GM21723 (cell line): Measurements from ENCODE around the gene TULP1.

Experiments
- ATAC-seq: cut with Tn5 transposase; IDR thresholded peaks from one replicate; pipeline ENCODE4 v1.9.1; 2021; ENCODE audit warnings: mild to moderate bottlenecking, moderate library complexity; ENCODE audit not compliant: unreplicated experiment

The TULP1 gene

DNA sequence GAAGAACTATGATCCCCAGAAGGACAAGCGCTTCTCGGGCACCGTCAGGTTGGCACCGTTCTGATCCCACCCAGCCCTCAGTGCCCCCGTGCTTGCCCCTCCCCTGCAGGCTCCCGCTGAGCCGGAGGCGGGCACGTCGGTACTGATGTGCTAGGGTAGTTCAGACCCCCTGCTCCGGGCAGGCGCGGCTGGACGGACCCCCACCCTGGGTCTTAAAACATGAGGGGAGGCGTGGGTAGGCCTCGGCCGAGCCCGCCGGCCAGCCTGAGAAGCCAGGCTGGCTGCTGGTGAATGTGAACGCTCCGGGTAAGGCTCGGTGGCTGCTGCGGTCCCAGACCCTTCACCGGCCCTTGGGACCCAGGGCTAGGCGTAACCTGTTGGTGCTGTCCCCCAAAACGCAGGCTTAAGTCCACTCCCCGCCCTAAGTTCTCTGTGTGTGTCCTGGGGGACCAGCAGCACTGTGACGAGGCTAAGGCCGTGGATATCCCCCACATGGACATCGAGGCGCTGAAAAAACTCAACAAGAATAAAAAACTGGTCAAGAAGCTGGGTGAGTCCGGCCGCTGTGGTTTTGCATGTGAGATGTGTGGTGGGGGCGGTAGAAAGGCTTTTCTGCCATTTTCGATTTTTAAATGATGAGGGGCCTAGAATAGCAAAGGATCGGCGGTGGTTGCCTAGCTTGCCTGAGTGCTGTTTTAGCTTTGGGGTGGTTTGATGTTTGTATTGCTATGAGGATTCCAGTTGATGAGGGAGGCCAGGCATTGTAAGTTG lies 43.5 kb downstream of the TULP1 start:
- ATAC-seq: peak; percentile 2

DNA sequence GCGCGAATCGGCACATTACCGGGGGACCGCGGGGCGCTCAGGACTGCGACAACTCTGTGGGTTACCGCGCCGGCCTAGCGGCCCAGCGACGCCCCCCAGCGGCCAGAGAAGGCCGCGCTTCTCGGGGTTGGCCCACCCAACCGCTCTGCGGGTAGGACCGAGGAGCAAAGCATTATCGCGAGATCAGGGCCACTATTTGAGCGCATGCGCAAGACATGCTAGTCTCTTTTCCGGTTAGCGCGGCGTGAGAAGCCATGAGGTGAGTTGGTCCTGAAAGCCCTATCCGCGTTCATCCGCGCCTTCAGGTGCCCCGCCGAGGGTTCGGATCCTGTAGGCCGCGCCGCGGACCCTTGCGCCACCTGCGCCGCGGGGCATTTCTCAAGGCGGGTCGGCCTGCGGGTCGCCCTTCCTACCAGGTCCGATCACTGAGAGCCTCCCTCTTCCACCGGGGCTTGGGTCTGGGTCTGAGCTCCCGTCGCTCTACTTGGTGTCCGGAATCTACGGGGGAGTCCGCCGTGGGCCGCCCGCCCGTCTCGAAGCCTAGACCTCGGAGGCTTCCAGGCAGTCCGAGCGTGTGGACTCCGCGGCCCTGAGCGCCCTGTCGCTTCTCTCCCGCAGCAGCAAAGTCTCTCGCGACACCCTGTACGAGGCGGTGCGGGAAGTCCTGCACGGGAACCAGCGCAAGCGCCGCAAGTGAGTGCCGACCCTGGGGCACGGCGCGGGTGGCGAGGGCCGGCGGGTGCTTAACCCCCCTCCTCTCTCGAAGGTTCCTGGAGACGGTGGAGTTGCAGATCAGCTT lies 44.3 kb downstream of the TULP1 start, which contains the start of gene RPL10A:
Gene RPL10A (plus strand): TSS at position 221 of the 799 bp plus-strand sequence. CDS start 34 bp downstream, at position 255.
- ATAC-seq: peak; percentile 80

DNA sequence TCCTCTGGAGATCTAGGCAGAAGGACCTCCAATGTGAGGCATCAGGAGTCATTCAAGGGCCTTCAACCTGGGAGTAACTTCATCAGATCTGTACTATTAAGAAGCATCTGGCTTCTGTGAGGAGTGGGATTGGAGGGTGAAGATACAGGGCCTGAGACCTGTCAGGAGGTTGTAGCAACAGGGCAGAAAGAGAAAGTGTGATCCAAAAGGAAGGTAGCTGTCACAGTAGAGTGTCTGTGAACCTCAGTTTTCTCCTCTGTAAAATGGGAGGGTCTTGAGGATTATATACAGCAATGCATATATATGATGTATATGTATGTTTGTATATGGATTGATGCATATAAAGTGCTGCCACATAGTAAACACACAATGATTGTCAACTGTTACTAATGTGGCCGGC lies 47.0 kb downstream of the TULP1 start:
- ATAC-seq: no peak

DNA sequence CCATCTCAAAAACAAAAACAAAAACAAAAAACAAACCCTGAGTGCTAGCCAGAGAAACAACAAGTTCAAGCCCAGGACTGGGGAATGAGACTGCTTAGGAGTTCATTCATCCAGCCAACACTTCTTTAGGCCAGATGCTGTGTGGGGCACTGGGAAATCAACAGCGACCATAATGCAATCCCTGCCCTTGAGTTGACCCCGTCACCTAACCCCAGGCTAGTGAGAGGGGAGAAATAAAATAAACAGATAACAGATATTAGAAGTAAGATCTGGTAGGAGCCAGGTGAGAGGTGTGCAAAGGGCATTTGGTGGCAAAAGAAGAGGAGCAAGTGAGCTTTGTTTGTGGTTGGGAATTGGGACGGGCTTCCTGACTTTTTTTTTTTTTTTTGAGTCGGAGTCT lies 49.4 kb downstream of the TULP1 start:
- ATAC-seq: no peak

DNA sequence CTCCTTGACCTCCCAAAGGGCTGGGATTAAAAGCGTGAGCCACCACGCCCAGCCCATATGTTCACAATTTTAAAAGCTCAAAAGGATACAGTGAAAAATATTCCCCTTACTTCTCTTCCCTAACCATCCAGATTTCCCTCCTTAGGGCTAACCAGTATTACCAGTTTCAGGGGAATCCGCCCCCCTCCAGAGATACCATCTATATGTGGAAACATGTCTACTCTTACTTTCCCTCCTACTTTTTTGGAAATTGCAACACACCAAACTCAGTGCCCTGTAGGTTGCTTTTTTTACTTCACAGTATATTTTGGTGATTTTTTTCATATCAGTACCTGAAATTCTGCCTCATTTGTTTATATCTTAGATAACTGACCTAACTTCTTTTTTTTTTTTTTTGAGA lies 51.4 kb downstream of the TULP1 start:
- no peak for ATAC-seq

DNA sequence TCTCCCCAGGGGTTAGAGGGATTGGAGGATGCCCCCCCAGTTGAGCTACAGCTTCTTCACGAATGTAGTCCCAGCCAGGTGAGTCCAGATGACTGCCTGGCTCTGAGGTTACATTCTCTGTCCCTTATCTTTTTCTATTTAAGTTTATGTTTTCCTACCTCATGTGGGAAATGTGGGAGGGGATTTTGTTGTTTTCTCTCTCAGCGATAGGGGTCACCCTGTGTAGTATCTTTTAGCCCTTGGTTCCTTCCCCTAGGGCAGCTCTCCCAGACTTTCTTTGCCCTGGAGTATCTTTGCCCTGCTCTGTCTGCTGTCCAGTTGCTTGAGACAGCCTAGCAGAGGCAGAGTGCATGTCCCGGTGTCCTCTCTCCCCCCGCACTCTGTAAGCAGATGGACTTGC lies 54.8 kb downstream of the TULP1 start:
- ATAC-seq: no peak

DNA sequence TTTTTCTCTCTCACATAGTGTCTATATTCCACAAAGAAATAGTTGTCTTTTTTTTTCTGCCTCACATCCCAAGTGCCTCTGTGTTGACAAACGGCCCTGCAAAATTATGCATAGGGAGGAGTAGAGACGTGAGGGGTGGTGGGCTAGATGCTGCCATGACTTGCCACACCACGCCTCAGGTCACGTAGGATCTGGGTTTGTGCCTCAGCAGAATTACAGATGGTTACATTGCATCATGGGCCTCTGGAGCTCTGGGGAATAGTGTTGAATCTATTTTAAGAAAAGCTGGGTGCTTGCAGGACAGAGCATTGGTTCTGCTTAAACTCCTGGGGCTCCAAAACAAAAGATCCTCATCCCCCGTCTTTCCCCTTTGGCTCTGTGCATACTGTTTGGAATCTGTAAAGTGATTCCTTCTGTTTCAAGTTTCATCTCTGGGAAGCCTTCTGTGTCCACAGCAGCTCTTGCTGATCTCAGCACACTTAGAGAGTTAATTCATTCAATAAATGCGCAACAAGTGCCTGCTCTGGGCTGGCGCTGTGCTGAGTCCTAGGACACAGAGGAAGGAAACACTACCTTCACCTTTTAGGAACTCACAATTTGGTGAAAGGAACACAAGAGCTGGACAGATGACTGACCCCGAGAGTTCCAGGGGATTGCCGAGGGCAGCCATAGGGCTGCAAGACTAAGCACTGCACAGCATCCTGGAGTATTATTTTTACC lies 58.1 kb downstream of the TULP1 start:
- ATAC-seq: no peak

DNA sequence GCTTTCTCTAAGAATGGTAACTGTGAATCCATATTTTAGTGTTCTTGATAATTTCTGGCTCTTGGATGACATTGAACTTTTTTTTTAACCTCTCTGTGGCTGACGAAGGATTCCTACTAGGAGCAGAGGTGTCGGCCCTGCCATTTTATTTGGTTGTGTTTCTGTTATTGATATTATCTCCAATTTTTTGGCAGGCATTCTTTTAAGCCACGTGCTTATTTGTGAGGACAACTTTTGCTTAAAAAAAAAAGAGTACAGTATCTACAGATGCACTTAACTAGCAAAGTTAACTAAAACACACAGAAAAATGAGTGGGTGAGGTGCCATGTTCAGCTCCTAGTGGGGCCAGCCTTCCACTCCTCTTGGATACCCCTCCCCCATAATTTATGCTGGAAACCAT lies 59.5 kb downstream of the TULP1 start:
- no peak for ATAC-seq

DNA sequence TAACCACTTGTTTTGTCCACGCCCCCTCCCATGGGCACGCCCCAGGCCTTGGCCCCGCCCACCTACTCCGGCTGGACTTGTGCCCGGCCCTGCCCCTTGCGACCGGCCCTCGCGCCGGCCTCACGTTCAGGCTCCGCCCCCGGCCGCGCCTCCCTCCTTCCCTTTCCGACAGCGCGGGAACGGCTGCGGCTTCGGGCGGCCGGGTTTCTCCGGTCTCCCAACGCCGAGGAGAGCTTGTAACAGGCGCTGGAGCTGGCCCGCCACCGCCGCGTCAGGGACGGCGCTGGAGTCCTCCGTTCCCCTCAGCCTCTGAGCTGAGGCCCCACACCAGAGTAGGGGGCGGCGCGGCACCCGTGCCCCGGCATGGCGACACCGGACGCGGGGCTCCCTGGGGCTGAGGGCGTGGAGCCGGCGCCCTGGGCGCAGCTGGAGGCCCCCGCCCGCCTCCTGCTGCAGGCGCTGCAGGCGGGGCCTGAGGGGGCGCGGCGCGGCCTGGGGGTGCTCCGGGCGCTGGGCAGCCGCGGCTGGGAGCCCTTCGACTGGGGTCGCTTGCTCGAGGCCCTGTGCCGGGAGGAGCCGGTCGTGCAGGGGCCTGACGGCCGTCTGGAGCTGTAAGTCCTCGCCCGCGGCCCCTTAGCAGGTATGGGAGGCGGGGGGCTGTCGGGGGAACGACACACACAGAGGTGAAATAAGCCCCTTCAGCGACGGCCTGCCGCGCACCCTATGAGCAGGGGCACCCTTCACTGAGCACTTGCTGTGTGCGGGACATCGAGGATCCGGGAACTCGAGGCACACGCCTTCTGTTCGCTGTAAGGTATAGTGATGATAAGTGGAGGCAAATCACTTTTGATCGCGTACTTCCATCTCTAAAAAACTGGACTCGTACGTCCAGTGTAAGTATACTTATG lies 60.3 kb downstream of the TULP1 start, which contains the start of gene FANCE:
Gene FANCE (plus strand): TSS at position 156 of the 908 bp plus-strand sequence. CDS start 208 bp downstream, at position 364.
- ATAC-seq: peak; percentile 89

DNA sequence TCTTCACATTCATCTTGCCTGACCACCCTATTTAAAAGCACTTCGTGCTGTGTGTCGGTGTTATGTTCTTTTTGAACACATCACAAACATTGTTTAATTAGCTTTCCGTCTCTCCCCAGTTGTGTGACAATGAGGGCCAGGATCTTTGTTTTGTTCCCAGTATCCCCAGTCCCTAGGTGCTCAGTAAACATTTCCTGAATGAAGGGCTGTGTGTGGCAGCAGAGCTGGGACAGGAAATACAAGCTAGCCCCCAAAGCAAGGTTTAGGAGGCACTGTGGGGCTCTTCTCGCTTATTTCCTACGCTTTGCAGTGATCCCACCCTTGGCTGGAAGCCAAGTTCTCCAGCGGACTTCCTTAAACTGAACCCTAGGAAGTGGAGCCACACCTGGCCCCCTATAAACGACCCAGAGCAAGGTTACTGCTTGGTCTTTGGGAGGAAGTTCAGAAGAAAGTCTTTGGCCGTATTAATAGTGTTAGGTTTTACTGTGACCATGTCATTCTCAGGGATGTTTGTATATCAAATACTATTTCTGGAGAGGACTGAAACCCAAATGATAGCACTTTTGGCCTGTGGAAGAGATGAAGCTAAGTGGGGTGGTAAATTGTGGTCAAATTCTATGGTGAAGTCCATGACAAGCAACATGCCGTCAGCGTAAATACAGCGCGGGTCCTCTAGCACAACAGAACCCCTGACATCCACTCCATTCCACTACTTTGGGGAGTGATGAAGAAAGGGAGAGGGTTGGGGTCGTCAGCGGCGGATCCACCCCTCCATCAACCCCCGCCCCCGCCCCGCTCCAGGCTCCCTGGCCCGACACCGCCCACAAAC lies 61.1 kb downstream of the TULP1 start:
- ATAC-seq: no peak

DNA sequence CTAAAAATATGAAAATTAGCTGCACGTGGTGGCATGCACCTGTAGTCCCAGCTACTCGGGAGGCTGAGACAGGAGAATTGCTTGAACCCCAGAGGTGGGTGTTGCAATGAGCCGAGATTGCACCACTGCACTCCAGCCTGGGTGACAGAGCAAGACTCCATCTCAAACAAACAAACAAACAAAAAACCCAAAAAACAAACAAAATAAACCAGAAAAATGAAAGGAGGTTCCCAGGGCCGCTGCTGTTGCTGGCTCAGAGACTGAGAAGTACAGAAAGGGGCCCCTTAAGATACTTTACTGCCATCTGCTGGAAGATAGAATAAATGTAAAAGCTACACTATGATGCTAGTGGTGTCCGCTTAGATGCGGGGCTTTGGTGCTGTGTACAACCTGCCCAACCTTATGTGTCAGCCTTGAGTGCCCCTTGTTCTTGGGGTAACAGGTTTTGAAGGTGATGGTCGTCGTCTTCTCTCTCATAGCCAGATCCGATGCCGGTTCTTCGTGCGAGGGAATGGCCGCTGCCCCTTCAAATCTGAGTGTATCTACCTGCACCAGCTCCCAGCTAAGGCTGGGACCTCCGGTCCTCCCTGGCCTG lies 63.3 kb downstream of the TULP1 start:
- ATAC-seq: peak; percentile 36

DNA sequence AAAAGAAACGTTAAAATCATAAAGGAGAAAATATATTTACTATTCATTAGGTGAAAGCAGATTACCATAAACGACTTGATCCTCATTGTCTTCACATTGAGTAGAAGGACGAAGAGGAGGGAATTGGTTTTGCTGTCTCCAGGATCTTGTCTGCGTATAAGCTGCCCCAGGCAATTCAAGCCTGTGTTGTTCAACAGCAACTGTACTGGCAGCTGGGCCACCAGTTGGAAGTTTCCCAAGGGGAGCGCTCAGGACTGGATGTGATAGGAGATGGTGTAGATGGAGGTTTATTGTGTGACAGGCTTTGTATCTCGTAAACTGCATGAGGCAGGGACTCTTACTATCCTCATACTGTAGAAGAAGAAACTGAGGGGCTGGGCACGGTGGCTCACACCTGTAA lies 64.5 kb downstream of the TULP1 start:
- no peak for ATAC-seq
